ENCODE data around the gene TOX2.

Gene TOX2

GRCh38 chr20:43975096-43975768, 60.6 kb downstream of the TOX2 start:
- ChIA-PET POLR2A (no interaction called here), CTCF (no interaction called here)
- Histone ChIP-seq H3K27ac (ENCODE audit: insufficient read depth in 1 of 2, low read depth in 1 of 2, low read length in 2 of 2, poor library complexity in 1 of 2, severe bottlenecking in 2 of 2) (no peak overlapping the region), H3K9me3 (ENCODE audit: control extremely low read depth in 1 of 5, control insufficient read depth in 4 of 5, insufficient read depth in 2 of 5, low read depth in 1 of 5, low read length in 4 of 5) (peaks cover 0 to 5% (median 0%) of the 10 kb centered on the region in 5 experiments), H3K36me3 (ENCODE audit: control insufficient read depth in 4 of 4, insufficient read depth in 4 of 4, low read length in 3 of 4) (no peaks in the 10 kb centered on the region), H3K4me3 (ENCODE audit: control insufficient read depth in 1 of 7, extremely low read depth in 1 of 7, insufficient read depth in 4 of 7, low read depth in 2 of 7, low read length in 6 of 7) (no peak overlapping the region), H3K4me1 (ENCODE audit: control extremely low read depth in 1 of 4, control insufficient read depth in 4 of 4, insufficient read depth in 4 of 4, low read length in 3 of 4) (no peaks in the 10 kb centered on the region), H3K27me3 (replicated peaks in 2 of 5; ENCODE audit: control insufficient read depth in 4 of 5, insufficient read depth in 5 of 5, low read length in 4 of 5) (peaks cover 0 to 56% (median 10%) of the 10 kb centered on the region in 5 experiments)
- WGBS (ENCODE audit: insufficient coverage), result 98% methylated on average over 6 of the region's 6 CpGs
- DNase-seq, result no peak

DNA sequence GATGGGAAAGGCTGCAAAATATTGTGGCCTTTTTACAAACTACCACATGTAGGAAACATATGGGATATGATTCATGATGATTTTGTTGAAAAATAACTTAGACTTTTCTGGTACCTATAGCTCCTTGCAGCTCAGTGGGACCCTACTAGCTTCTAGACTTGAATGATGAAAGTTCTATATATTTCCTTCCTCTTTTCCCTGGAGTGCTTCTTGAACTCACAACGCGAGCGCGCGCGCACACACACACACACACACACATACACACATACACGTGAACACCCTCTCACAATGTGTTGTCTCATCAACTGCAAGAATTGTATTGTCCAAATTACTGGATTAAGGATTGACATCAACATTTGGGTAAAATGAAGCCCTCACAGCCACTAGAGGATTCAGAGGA, 61.9 kb downstream of the TOX2 start:
- no peaks in the 10 kb centered on the region for H3K4me1 ChIP-seq (ENCODE audit: control extremely low read depth in 1 of 4, control insufficient read depth in 4 of 4, insufficient read depth in 4 of 4, low read length in 3 of 4)
- ChIA-PET CTCF (interaction anchor here (2.3 kb wide), 1 partner anchor 11 kb away, joined by 7 read pairs; no protein-coding TSS in a partner anchor), POLR2A (no interaction called here)
- DNase-seq, result peak in 1 of 3 donors; percentile 16
- no CpG with 5 or more reads among the region's 7 CpGs for WGBS (ENCODE audit: insufficient coverage)
- no peaks in the 10 kb centered on the region for H3K36me3 ChIP-seq (ENCODE audit: control insufficient read depth in 4 of 4, insufficient read depth in 4 of 4, low read length in 3 of 4)
- H3K27me3 ChIP-seq (replicated peaks in 2 of 5; ENCODE audit: control insufficient read depth in 4 of 5, insufficient read depth in 5 of 5, low read length in 4 of 5), result peaks cover 0 to 50% (median 6%) of the 10 kb centered on the region in 5 experiments
- H3K9me3 ChIP-seq (ENCODE audit: control extremely low read depth in 1 of 5, control insufficient read depth in 4 of 5, insufficient read depth in 2 of 5, low read depth in 1 of 5, low read length in 4 of 5), result peaks cover 0 to 5% (median 0%) of the 10 kb centered on the region in 5 experiments
- no peak overlapping the region for H3K27ac ChIP-seq (ENCODE audit: insufficient read depth in 1 of 2, low read depth in 1 of 2, low read length in 2 of 2, poor library complexity in 1 of 2, severe bottlenecking in 2 of 2)
- no peak overlapping the region for H3K4me3 ChIP-seq (ENCODE audit: control insufficient read depth in 1 of 7, extremely low read depth in 1 of 7, insufficient read depth in 4 of 7, low read depth in 2 of 7, low read length in 6 of 7)

DNA sequence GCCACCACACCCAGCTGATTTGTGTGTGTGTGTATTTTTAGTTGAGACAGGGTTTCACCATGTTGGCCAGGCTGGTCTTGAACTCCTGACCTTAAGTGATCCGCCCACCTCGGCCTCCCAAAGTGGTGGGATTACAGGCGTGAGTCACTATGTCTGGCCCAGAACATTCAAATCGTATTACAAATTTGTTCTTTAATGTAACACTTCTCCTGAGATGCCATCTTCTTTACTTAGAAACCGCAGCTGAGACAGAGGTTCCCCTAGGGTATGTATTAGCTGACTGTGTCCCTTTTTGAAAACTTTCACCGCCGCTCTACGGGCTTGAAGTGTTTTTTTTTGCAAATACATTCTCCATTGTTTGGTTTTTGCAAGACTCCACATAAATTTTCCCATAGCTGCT, 62.6 kb downstream of the TOX2 start:
- Histone ChIP-seq H3K36me3 (ENCODE audit: control insufficient read depth in 4 of 4, insufficient read depth in 4 of 4, low read length in 3 of 4) (no peaks in the 10 kb centered on the region), H3K4me3 (ENCODE audit: control insufficient read depth in 1 of 7, extremely low read depth in 1 of 7, insufficient read depth in 4 of 7, low read depth in 2 of 7, low read length in 6 of 7) (no peak overlapping the region), H3K9me3 (ENCODE audit: control extremely low read depth in 1 of 5, control insufficient read depth in 4 of 5, insufficient read depth in 2 of 5, low read depth in 1 of 5, low read length in 4 of 5) (peaks cover 0 to 5% (median 0%) of the 10 kb centered on the region in 5 experiments), H3K4me1 (ENCODE audit: control extremely low read depth in 1 of 4, control insufficient read depth in 4 of 4, insufficient read depth in 4 of 4, low read length in 3 of 4) (no peaks in the 10 kb centered on the region), H3K27me3 (replicated peaks in 2 of 5; ENCODE audit: control insufficient read depth in 4 of 5, insufficient read depth in 5 of 5, low read length in 4 of 5) (peaks cover 0 to 50% (median 7%) of the 10 kb centered on the region in 5 experiments), H3K27ac (ENCODE audit: insufficient read depth in 1 of 2, low read depth in 1 of 2, low read length in 2 of 2, poor library complexity in 1 of 2, severe bottlenecking in 2 of 2) (no peak overlapping the region)
- no peak for DNase-seq
- CTCF ChIA-PET, result interaction anchor here (0.6 to 2.3 kb wide), 2 partner anchors 12 to 343 kb away, joined by 5 to 7 read pairs; no protein-coding TSS in a partner anchor
- 92% methylated on average over 8 of the region's 8 CpGs for WGBS (ENCODE audit: insufficient coverage)
- POLR2A ChIA-PET, result no interaction called here

DNA sequence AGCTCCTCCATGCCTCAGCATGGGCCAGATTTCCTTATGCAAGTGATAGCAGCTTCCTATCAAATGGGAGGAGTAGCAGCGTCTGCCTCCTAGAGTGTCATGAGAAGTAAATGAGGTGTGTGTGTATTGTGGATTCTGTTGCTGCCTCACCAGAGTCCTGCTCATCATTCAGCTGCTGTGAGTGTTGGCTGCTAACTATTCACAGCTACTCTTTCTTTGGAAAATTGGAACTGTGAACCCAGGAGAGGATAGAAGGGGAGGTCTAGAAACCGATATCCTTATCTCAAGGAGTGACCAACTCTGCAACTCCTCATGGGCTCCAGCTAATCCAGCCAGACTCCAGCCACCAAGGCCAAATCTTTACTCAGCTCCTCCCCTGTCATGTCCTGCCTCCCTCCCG, 63.3 kb downstream of the TOX2 start:
- no peak overlapping the region for H3K27ac ChIP-seq (ENCODE audit: insufficient read depth in 1 of 2, low read depth in 1 of 2, low read length in 2 of 2, poor library complexity in 1 of 2, severe bottlenecking in 2 of 2)
- peaks cover 0 to 43% (median 7%) of the 10 kb centered on the region in 5 experiments for H3K27me3 ChIP-seq (replicated peaks in 2 of 5; ENCODE audit: control insufficient read depth in 4 of 5, insufficient read depth in 5 of 5, low read length in 4 of 5)
- no peak overlapping the region for H3K4me3 ChIP-seq (ENCODE audit: control insufficient read depth in 1 of 7, extremely low read depth in 1 of 7, insufficient read depth in 4 of 7, low read depth in 2 of 7, low read length in 6 of 7)
- H3K9me3 ChIP-seq (ENCODE audit: control extremely low read depth in 1 of 5, control insufficient read depth in 4 of 5, insufficient read depth in 2 of 5, low read depth in 1 of 5, low read length in 4 of 5), result peaks cover 0 to 5% (median 0%) of the 10 kb centered on the region in 5 experiments
- 100% methylated on average over 1 of the region's 3 CpGs for WGBS (ENCODE audit: insufficient coverage)
- POLR2A ChIA-PET, result no interaction called here
- CTCF ChIA-PET, result interaction anchor here (2.3 kb wide), 1 partner anchor 13 kb away, joined by 7 read pairs; no protein-coding TSS in a partner anchor
- H3K4me1 ChIP-seq (ENCODE audit: control extremely low read depth in 1 of 4, control insufficient read depth in 4 of 4, insufficient read depth in 4 of 4, low read length in 3 of 4), result no peaks in the 10 kb centered on the region
- no peaks in the 10 kb centered on the region for H3K36me3 ChIP-seq (ENCODE audit: control insufficient read depth in 4 of 4, insufficient read depth in 4 of 4, low read length in 3 of 4)
- DNase-seq, result no peak

DNA sequence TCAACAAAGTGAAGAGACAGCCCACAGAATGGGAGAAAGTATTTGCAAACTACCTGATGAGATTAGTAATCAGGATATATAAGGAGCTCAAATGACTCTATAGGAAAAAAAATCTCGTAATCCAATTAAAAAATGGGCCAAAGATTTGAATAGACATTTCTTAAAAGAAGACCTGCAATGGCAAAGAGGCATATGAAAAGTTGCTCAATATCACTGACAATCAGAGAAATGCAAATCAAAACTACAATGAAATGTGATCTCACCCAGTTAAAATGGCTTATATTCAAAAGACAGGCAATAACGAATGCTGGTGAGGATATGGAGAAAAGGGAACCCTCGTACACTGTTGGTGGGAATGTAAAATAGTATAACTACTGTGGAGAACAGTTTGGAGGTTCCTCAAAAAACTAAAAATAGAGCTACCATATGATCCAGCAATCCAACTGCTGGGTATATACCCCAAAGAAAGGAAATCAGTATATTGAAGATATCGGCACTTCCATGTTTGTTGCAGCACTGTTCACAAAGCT, 65.0 kb downstream of the TOX2 start:
- no peak for DNase-seq
- ChIA-PET CTCF (no interaction called here), POLR2A (no interaction called here)
- Histone ChIP-seq H3K27ac (ENCODE audit: insufficient read depth in 1 of 2, low read depth in 1 of 2, low read length in 2 of 2, poor library complexity in 1 of 2, severe bottlenecking in 2 of 2) (no peak overlapping the region), H3K27me3 (replicated peaks in 2 of 5; ENCODE audit: control insufficient read depth in 4 of 5, insufficient read depth in 5 of 5, low read length in 4 of 5) (peaks cover 0 to 27% (median 6%) of the 10 kb centered on the region in 5 experiments), H3K4me3 (ENCODE audit: control insufficient read depth in 1 of 7, extremely low read depth in 1 of 7, insufficient read depth in 4 of 7, low read depth in 2 of 7, low read length in 6 of 7) (no peak overlapping the region), H3K4me1 (ENCODE audit: control extremely low read depth in 1 of 4, control insufficient read depth in 4 of 4, insufficient read depth in 4 of 4, low read length in 3 of 4) (no peaks in the 10 kb centered on the region), H3K36me3 (ENCODE audit: control insufficient read depth in 4 of 4, insufficient read depth in 4 of 4, low read length in 3 of 4) (no peaks in the 10 kb centered on the region), H3K9me3 (ENCODE audit: control extremely low read depth in 1 of 5, control insufficient read depth in 4 of 5, insufficient read depth in 2 of 5, low read depth in 1 of 5, low read length in 4 of 5) (peaks cover 0 to 5% (median 0%) of the 10 kb centered on the region in 5 experiments)
- WGBS (ENCODE audit: insufficient coverage), result 100% methylated on average over 1 of the region's 4 CpGs

DNA sequence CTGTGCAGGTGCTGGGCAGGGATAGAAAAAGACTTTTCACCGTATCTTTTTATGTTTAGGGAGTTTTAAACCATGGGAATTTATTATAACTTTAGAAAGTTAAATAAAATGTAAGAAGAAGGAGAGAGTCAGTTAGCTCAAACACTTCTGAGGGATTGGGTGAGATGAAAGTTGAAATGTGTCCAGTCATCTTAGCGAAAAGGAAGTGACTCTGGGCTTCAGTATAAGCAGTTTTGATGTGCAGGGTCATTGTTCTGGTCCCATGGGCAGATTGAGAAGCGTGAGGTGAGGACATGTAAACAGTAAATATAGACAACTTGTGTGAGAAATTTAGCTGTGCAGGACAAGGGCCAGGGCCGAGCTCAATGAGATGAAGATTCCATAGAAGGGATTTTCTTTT, 66.9 kb downstream of the TOX2 start:
- CTCF ChIA-PET, result interaction anchor here (1.0 kb wide), 1 partner anchor 14 kb away, joined by 3 read pairs; no protein-coding TSS in a partner anchor
- H3K27ac ChIP-seq (ENCODE audit: insufficient read depth in 1 of 2, low read depth in 1 of 2, low read length in 2 of 2, poor library complexity in 1 of 2, severe bottlenecking in 2 of 2), result no peak overlapping the region
- POLR2A ChIA-PET, result no interaction called here
- no peak overlapping the region for H3K4me3 ChIP-seq (ENCODE audit: control insufficient read depth in 1 of 7, extremely low read depth in 1 of 7, insufficient read depth in 4 of 7, low read depth in 2 of 7, low read length in 6 of 7)
- H3K9me3 ChIP-seq (ENCODE audit: control extremely low read depth in 1 of 5, control insufficient read depth in 4 of 5, insufficient read depth in 2 of 5, low read depth in 1 of 5, low read length in 4 of 5), result peaks cover 0 to 2% (median 0%) of the 10 kb centered on the region in 5 experiments
- DNase-seq, result peak; percentile 14 to 64 (median 61)
- no peaks in the 10 kb centered on the region for H3K4me1 ChIP-seq (ENCODE audit: control extremely low read depth in 1 of 4, control insufficient read depth in 4 of 4, insufficient read depth in 4 of 4, low read length in 3 of 4)
- no peaks in the 10 kb centered on the region for H3K36me3 ChIP-seq (ENCODE audit: control insufficient read depth in 4 of 4, insufficient read depth in 4 of 4, low read length in 3 of 4)
- WGBS (ENCODE audit: insufficient coverage), result 56% methylated on average over 3 of the region's 4 CpGs
- peaks cover 0 to 21% (median 7%) of the 10 kb centered on the region in 5 experiments for H3K27me3 ChIP-seq (replicated peaks in 2 of 5; ENCODE audit: control insufficient read depth in 4 of 5, insufficient read depth in 5 of 5, low read length in 4 of 5)

DNA sequence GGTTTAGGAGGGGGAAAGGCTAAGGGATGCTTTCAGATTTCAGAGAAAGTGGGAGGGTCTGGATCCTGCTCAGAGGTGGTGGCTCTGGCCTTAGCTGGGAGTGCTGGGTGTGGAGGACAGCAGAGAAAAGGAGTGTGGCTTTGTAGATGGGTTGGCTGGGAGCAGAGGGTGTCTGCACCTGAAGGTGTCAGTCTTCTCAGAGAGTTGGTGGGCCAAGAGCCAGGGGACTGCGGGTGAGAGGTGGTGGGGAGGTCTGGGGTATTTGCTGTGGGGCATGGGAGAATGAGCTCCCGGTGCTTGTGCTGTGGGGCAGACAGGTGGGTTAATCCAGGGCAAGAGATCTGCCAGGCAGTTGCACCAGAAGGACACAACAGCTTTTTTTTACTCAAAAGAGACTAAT, 67.4 kb downstream of the TOX2 start:
- Histone ChIP-seq H3K27ac (ENCODE audit: insufficient read depth in 1 of 2, low read depth in 1 of 2, low read length in 2 of 2, poor library complexity in 1 of 2, severe bottlenecking in 2 of 2) (no peak overlapping the region), H3K36me3 (ENCODE audit: control insufficient read depth in 4 of 4, insufficient read depth in 4 of 4, low read length in 3 of 4) (no peaks in the 10 kb centered on the region), H3K4me3 (ENCODE audit: control insufficient read depth in 1 of 7, extremely low read depth in 1 of 7, insufficient read depth in 4 of 7, low read depth in 2 of 7, low read length in 6 of 7) (no peak overlapping the region), H3K9me3 (ENCODE audit: control extremely low read depth in 1 of 5, control insufficient read depth in 4 of 5, insufficient read depth in 2 of 5, low read depth in 1 of 5, low read length in 4 of 5) (no peaks in the 10 kb centered on the region), H3K27me3 (replicated peaks in 2 of 5; ENCODE audit: control insufficient read depth in 4 of 5, insufficient read depth in 5 of 5, low read length in 4 of 5) (peaks cover 0 to 21% (median 7%) of the 10 kb centered on the region in 5 experiments), H3K4me1 (ENCODE audit: control extremely low read depth in 1 of 4, control insufficient read depth in 4 of 4, insufficient read depth in 4 of 4, low read length in 3 of 4) (no peaks in the 10 kb centered on the region)
- DNase-seq, result no peak
- POLR2A ChIA-PET, result interaction anchor here (0.6 kb wide), 1 partner anchor 149 kb away, joined by 4 read pairs; no protein-coding TSS in a partner anchor
- CTCF ChIA-PET, result interaction anchor here (1.0 kb wide), 1 partner anchor 13 kb away, joined by 3 read pairs; no protein-coding TSS in a partner anchor
- 100% methylated on average over 2 of the region's 2 CpGs for WGBS (ENCODE audit: insufficient coverage)

All from common myeloid progenitor, CD34-positive (primary cell).